GM15510 (cell line): ENCODE data around the gene WNK2.

Experiments
- POLR2A ChIP-seq: IDR thresholded peaks from 3 replicates; pipeline ENCODE4 v1.6.1; 2011; ENCODE audit warnings: borderline replicate concordance; ENCODE audit not compliant: insufficient read length; ENCODE audit errors: extremely low read depth

Gene WNK2

GRCh38 chr9:93187047-93187446, 3.1 kb downstream of the WNK2 start:
- TF ChIP-seq POLR2A: no peak

- no peak for TF ChIP-seq POLR2A
Measured at GRCh38 chr9:93187574-93187973, 3.6 kb downstream of the WNK2 start.

GRCh38 chr9:93188426-93189368, 4.8 kb downstream of the WNK2 start:
- TF ChIP-seq POLR2A: no peak

- TF ChIP-seq POLR2A: no peak
Measured at GRCh38 chr9:93189369-93190132, 5.6 kb downstream of the WNK2 start.

GRCh38 chr9:93190133-93190525, 6.2 kb downstream of the WNK2 start:
- no peak for TF ChIP-seq POLR2A

- TF ChIP-seq POLR2A: no peak
Measured at GRCh38 chr9:93190656-93191353, 6.9 kb downstream of the WNK2 start.

GRCh38 chr9:93191354-93191660, 7.4 kb downstream of the WNK2 start:
- TF ChIP-seq POLR2A: no peak

- no peak for TF ChIP-seq POLR2A
Measured at GRCh38 chr9:93192721-93193387, 8.9 kb downstream of the WNK2 start.

- TF ChIP-seq POLR2A: no peak
Measured at GRCh38 chr9:93193388-93194220, 9.7 kb downstream of the WNK2 start.

GRCh38 chr9:93194221-93194625, 10.3 kb downstream of the WNK2 start:
- no peak for TF ChIP-seq POLR2A

- TF ChIP-seq POLR2A: no peak
Measured at GRCh38 chr9:93194641-93195040, 10.7 kb downstream of the WNK2 start.

GRCh38 chr9:93196096-93197055, 12.4 kb downstream of the WNK2 start:
- no peak for TF ChIP-seq POLR2A

GRCh38 chr9:93197670-93198069, 13.7 kb downstream of the WNK2 start:
- TF ChIP-seq POLR2A: no peak
